GM12864 (cell line): ENCODE results near the gene C1QTNF1.

Experiments used
- DNase-seq: peaks from one replicate; pipeline ENCODE4 v3.0.0-alpha.2; 2011; ENCODE audit warnings: low read depth
- H3K4me3 ChIP-seq: 2 replicates; pipeline ENCODE4 v1.5.1; 2011; ENCODE audit warnings: mild to moderate bottlenecking, low read depth, low read length, control low read depth
- CTCF ChIP-seq: IDR thresholded peaks from 2 replicates; pipeline ENCODE4 v1.5.1; 2011; ENCODE audit warnings: low read depth, mild to moderate bottlenecking, moderate library complexity, low read length, control low read depth, inconsistent platforms; ENCODE audit errors: missing control alignments

The C1QTNF1 gene

DNA sequence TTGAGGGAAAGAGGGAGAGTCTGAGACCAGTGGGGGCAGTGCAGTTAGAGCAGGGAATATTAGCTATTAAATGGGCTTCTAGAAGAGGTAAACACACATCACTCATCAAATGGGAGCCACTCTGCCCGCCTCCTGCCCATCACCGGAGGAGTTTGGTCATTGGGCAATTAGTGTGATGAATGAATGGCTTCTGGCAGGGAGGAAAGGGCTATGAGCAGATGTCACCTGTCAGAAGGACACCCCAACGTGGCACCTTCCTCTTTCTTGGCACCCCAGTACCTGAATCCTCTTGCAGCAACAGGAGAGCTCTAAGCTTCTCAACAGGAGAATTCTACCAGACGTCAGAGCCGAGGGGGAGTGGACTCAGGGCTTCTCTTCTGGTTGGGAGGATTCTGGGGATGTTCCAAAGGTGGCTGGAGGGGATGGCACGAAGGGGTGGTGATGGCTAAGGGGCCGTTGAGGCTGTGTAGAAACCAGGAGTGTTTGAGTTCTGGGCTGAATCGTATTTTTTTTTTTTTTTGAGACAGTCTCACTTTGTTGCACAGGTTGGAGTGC is 11.0 kb downstream of the C1QTNF1 start:
- DNase-seq: no peak
- TF ChIP-seq CTCF: no peak
- H3K4me3 ChIP-seq: no peak overlapping the region

DNA sequence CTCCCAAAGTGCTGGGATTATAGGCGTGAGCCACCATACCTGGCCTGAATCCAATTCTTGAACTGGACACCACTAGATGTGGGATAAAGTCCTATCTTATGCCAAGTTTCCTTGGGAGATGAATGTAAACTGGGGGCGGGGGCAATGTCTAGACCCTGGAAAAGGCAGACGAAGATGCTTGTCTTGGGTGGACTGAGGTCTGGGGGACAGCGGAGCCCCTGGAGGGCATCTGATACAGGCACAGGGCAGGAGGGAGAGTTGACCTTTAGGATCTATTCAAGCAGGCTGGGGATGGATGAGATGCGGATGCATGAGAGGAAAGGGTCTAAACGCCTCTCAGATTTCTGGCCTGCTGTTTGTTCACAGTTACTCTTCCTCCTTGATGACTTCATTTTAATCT is 11.7 kb downstream of the C1QTNF1 start:
- TF ChIP-seq CTCF: no peak
- no peak for DNase-seq
- no peak overlapping the region for H3K4me3 ChIP-seq

- DNase-seq: no peak
- H3K4me3 ChIP-seq: no peak overlapping the region
- no peak for TF ChIP-seq CTCF
These were observed 12.2 kb downstream of the C1QTNF1 start for GRCh38 chr17:79036181-79036580.

DNA sequence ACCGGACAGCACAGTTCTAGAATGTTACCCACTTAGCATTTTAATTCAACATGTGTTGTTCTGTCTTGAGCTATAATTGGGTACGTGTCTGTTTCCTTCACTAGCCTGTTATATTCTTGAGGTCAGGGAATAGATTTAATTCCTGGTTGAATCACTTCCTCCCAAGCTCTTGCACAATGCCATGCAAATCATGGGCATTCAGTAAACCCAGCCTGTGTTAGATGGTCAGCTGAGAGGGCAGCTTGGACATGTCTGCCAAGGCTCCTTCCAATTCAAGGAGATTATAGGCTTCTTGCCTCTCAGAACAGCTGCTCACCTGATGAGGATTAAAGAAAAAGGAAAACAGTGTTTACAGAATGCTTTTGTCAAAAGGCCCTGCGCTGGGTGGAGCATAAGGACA is 12.6 kb downstream of the C1QTNF1 start:
- no peak for DNase-seq
- TF ChIP-seq CTCF: no peak
- H3K4me3 ChIP-seq: no peak overlapping the region

- DNase-seq: no peak
- no peak for TF ChIP-seq CTCF
- H3K4me3 ChIP-seq: no peak overlapping the region
These were observed 14.7 kb downstream of the C1QTNF1 start for GRCh38 chr17:79038545-79039135.

DNA sequence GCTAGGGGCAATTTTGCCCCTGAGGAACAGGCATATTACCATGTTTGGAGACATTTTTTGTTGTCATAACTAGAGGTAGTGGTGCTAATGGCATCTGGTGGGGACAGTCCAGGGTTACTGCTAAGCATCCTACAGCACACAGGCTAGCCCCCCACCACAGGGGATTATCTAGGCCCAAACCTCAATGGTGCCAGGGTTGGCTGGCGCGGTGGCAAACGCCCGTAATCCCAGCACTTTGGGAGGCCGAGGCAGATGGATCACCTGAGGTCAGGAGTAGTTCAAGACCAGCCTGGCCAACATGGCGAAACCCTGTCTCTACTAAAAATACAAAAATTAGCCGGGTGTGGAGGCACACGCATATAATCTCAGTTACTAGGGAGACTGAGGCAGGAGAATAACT is 15.2 kb downstream of the C1QTNF1 start:
- TF ChIP-seq CTCF: no peak
- DNase-seq: no peak
- H3K4me3 ChIP-seq: no peak overlapping the region

- no peak for TF ChIP-seq CTCF
- H3K4me3 ChIP-seq: no peak overlapping the region
- no peak for DNase-seq
These were observed 15.9 kb downstream of the C1QTNF1 start for GRCh38 chr17:79039886-79040285.
